ENCODE results near the gene DLX5.

DNA sequence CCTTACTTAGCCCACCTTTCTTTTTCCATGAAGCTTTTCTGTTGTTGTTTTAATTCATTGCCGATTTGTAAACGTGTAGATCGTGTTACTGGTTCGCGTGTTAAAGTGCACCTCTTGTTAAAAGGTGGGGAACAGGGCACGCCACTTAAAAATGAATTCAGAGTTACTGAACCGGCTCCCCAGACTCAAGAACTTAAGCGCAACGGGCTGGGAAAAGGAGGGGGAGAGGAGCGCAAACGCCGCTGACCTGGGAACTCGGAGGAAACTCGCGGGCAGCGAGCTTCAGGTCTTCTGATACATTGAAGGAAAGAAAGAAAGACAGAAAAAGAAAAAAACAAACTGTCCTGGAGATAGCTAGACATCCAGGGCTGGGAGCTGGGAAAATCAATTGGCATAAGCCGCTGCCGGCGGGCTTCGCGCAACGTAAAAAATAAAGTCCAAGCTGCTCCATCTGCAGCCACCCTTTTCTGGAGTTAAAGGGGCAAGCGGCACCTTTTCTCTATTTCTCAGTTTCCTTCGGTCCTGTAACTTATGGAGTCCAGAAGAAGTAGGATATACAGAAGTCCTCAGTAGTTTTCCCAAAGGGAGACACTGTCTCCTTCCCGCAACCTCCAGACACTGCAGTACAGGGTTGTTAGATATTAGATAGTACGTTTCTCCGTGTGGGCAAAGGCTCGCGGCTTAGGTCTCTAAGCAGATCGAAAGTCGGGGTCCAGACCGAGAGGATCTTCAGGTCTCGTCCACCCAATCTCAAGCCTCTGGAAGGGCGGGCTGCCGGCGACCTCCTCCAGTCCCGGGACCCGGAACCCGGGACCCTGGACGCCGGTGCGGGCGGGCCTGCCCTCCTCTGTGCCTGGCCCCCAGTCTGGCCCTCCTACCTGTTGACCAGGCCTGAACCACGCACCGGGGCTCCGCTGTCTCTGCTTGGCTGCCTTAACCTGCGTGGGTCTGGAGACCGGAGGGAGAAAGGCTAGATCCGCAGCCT is 21.1 kb downstream of the DLX5 start:
- no peak for TF ChIP-seq SMC3 (conservative IDR thresholded peaks at IDR 0.05; ENCODE audit: poor library complexity)
- TF ChIP-seq, protein P1, sequence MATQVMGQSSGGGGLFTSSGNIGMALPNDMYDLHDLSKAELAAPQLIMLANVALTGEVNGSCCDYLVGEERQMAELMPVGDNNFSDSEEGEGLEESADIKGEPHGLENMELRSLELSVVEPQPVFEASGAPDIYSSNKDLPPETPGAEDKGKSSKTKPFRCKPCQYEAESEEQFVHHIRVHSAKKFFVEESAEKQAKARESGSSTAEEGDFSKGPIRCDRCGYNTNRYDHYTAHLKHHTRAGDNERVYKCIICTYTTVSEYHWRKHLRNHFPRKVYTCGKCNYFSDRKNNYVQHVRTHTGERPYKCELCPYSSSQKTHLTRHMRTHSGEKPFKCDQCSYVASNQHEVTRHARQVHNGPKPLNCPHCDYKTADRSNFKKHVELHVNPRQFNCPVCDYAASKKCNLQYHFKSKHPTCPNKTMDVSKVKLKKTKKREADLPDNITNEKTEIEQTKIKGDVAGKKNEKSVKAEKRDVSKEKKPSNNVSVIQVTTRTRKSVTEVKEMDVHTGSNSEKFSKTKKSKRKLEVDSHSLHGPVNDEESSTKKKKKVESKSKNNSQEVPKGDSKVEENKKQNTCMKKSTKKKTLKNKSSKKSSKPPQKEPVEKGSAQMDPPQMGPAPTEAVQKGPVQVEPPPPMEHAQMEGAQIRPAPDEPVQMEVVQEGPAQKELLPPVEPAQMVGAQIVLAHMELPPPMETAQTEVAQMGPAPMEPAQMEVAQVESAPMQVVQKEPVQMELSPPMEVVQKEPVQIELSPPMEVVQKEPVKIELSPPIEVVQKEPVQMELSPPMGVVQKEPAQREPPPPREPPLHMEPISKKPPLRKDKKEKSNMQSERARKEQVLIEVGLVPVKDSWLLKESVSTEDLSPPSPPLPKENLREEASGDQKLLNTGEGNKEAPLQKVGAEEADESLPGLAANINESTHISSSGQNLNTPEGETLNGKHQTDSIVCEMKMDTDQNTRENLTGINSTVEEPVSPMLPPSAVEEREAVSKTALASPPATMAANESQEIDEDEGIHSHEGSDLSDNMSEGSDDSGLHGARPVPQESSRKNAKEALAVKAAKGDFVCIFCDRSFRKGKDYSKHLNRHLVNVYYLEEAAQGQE (IDR thresholded peaks at IDR 0.05; ENCODE audit: borderline replicate concordance) = peak; percentile 15
- TF ChIP-seq TAF1 (IDR thresholded peaks at IDR 0.05; ENCODE audit: low read depth) = no peak
- TF ChIP-seq CTCF (IDR thresholded peaks at IDR 0.05; ENCODE audit: poor library complexity, severe bottlenecking) = no peak
- TF ChIP-seq EP300 (conservative IDR thresholded peaks at IDR 0.05; ENCODE audit: poor library complexity, severe bottlenecking) = no peak
- no peak for TF ChIP-seq EZH2 (IDR thresholded peaks at IDR 0.05; ENCODE audit: borderline replicate concordance, insufficient read depth, low read length, poor library complexity, severe bottlenecking)
